Posterior vena cava (tissue), 2 donors: ENCODE measurements around the gene LRRFIP2. TPM values are rescaled to one million over a fixed set of nuclear protein-coding genes. Genes with fewer than 3 reads are reported as not detected.

Experiments used
- DNase-seq: peaks from one replicate; pipeline ENCODE4 v3.0.0-alpha.2; 2020; ENCODE audit warnings: low spot score
- intact Hi-C, 2 donors: fragments of 100-400 bp; cut with DNase I; formaldehyde crosslinking; loops; one replicate each; pipeline versions ENCODE4 v1.14.1 to v1.14.2; 2022 to 2023
- total RNA-seq, 2 donors: library from RNA; stranded (reverse); fragmentation: NEBNext Ultra II Directional; extraction: Animal tissue kit (Norgen Biotek cat#: 25700); gene quantifications; one replicate each; pipeline ENCODE4 v1.2.1, GENCODE V29; 2021
- donor health status: DM: yes; HTN: yes; CAD: no.
- donor health status: DM: yes; HTN: yes; CAD: no.

Gene LRRFIP2
- total RNA-seq, 2 donors from 2014 or later = 48.0 to 57.2 TPM

GRCh38 chr3:37041546-37042195, 132.7 kb downstream of the LRRFIP2 start:
- intact Hi-C loops = no loop called here

DNA sequence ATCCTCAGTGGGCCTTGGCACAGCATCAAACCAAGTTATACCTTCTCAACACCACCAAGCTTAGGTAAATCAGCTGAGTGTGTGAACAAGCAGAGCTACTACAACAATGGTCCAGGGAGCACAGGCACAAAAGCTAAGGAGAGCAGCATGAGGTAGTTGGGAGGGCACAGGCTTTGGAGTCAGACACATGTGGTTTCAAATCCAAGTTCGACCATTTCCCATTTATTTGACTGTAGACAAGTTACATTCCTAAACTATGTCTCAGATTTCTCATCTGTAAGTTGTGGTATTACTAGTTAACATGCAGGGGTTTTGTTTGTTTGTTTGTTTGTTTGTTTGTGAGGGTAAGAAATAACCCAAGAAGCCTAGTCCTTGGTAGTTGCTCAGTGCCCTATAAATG, 134.2 kb downstream of the LRRFIP2 start:
- intact Hi-C loops = no loop called here
- no peak for DNase-seq

More at GRCh38 chr3:37041546-37042195, 132.7 kb downstream of the LRRFIP2 start:
- no peak for DNase-seq

DNA sequence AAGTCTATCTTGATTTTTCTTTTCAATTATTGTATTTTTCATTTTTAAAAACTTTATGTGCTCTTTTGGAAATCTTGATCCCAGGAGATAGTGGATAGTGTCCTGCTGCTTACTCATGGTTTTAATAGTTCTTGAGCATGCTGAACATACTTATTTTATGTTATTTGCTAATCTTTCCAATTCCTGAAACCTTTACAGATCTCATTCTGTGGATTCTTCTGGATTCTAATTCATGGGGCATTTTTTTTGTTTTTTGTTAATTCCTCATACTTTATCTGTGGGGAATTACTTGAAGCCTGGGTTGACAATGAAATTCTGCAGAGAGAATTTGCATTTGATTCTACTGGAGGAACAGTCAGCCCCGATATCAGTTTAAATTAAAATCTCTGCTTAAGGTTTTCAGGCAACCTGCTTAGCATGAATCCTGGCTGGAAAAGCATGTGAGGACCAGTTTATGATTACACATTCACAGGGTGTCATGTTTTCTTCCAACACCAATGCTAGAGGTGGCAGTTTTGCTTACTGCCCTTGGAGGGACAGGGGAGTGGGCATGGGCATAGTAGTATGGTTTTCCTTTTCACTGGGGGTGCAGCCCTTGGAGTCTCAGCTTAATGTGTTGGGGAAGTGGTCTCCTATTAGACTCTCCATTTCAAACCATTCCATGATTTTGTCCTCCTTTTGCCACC, 135.1 kb downstream of the LRRFIP2 start:
- DNase-seq = no peak

DNA sequence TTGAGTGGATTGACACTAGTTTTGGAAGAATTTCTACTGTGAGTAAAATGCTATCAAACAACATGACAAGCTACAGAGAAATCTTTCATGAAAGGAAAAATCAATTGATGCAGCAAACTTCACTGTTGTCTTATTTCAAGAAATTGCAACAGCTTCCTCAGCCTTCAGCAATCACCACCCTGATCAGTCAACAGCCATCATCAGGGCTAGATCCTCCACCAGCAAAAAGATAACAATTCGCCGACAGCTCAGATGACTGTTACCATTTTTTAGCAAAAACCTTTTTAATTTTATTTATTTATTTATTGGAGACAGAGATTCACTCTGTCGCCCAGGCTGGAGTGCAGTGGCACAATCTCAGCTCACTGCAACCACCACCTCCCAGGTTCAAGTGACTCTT, 137.0 kb downstream of the LRRFIP2 start:
- intact Hi-C loops = no loop called here
- DNase-seq = no peak

More for the DNA sequence above, 135.1 kb downstream of the LRRFIP2 start:
- intact Hi-C loops = no loop called here

DNA sequence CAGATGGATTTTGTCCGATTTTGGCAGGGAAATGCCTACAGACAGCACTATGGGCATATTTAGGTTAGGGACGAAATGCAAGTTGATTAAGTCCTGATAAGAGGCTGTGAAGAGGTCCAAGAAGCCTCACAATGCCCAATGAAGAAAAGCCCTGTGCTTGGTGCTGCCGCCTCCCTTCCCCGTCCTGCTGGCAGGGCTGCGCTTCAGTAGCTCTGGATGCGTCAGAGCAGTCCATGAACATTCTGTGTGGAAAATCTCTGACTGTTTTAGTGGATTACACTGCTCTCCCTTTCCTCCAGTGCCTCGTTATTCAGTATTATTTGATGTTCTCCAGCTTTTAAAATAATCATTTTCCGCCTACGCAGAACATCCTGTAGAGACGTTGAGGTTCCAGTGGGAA, 141.4 kb downstream of the LRRFIP2 start:
- intact Hi-C loops = no loop called here
- DNase-seq = no peak

DNA sequence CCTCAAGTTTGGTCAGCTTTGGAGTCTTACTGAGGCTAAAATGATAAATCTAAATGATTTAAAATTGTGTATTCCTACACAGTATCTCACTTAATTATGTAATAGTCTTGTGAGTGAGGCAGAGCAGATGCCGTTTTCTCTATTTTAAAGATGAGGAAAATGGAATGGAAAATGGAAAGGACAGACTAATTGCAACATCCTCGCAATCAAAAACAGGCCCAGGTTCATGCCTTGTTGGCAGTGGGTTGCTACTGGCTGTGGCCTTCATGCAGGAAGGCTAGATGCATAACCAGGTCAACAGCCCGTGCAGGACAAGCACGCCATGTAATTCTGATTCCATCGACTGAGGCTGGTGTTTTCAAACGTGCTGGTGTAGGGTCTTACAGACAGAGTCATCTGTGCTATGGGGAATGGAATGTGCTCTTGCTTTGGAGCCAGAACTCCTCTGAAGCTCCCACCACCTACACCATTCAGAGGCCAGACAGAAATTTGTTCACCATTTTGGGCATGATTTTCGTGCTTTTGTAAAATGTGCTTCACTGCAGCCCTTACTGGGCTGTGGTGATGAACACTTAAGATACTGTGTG, 143.2 kb downstream of the LRRFIP2 start:
- intact Hi-C loops = no loop called here

DNA sequence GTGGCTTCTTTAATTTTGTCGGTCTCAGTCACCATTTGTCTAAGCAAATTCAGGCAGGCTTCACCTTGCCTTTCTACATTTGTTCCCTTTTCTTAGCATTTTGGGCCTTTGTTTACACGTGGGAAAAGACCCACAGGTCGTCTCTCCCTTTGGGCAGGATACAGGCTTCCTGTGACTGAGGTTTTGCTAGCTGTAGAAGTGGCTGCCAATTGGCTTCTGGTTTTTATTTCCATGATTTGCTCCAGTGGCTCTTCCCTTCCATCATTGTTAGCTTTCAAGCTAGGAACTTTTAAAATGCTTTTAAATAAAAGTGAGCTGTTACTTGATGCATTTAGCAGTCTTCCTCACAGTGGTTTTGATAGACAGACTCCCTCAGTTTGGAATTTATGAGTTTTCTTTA, 143.8 kb downstream of the LRRFIP2 start:
- intact Hi-C loops = no loop called here
- no peak for DNase-seq

More for the DNA sequence above, 143.2 kb downstream of the LRRFIP2 start:
- no peak for DNase-seq

GRCh38 chr3:37029516-37030163, 144.7 kb downstream of the LRRFIP2 start:
- intact Hi-C loops = loop anchor here (10.0 kb wide), 1 partner anchor 185 kb away; no protein-coding TSS in a partner anchor
- no peak for DNase-seq

- intact Hi-C loops = loop anchor here (10.0 kb wide), 1 partner anchor 186 kb away; no protein-coding TSS in a partner anchor
- no peak for DNase-seq
Observed at GRCh38 chr3:37029111-37029510, 145.3 kb downstream of the LRRFIP2 start.

GRCh38 chr3:37028329-37028728, 146.1 kb downstream of the LRRFIP2 start:
- intact Hi-C loops = loop anchor here (10.0 kb wide), 1 partner anchor 186 kb away; no protein-coding TSS in a partner anchor
- DNase-seq = no peak

DNA sequence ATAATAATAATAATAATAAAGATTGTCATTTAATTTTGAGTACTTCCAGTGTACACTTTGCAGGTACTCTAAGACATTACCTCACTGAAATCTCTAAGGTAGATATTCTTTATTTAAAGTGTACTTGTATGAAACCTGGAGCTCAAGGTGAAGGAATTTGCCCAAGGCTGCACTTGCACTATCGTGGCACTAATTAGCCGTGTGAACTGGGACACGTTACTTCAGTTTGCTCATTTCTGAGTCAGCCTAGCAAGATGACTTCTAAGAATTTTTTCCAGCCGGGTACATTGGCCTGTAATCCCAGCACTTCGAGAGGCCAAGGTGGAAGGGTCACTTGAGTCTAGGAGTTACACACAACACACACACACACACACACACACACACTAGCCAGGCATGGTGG, 147.5 kb downstream of the LRRFIP2 start:
- intact Hi-C loops = loop anchor here (10.0 kb wide), 1 partner anchor 188 kb away; no protein-coding TSS in a partner anchor
- DNase-seq = no peak

GRCh38 chr3:37025561-37026335, 148.6 kb downstream of the LRRFIP2 start:
- intact Hi-C loops = loop anchor here (10.0 kb wide), 1 partner anchor 189 kb away; no protein-coding TSS in a partner anchor
- no peak for DNase-seq

DNA sequence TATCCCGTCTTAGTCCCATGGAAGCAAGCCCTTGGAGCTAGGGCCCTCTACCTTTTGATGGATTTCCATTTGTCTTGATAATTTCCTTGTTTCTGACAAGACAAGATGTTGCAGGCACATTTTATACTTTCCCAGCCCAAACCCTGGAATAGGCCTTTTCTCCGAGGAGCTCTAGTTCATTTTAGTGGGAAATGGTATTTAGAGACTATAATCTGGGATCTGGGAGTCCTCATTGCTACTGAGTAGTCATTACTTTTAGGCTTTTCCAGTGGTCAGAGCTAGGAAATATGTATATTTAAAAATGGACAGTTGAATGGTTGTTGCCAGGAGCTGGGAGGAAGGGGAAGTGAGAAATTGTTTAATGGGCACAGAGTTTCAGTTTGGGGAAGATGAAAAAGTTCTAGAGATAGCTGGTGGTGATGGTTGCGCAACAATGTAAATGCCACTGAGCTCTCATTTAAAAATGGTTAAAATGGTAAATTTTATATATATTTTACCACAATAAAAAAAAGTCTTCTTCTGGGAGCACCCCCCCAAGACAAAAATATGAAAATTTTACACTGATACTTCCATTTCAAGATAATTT, 149.5 kb downstream of the LRRFIP2 start:
- DNase-seq = no peak
- intact Hi-C loops = loop anchor here (10.0 kb wide), 1 partner anchor 190 kb away; no protein-coding TSS in a partner anchor

DNA sequence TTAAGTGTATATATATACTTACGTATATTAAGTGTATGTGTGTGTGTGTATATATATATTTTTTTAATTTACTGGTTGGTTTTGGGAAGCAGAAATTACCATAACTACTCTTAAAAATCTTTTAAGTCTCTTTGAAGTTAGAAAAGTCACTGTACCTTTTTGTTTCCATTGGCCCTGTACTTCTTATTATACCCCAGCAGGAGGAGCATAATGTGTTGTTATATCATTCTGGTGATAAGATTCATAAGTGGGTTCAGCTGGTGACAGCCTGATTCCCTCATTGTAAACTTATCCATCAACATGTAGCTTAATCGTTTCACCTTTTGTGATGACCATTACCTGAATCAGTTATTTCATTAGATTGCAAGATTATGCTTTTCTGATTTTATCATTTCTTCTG, 150.3 kb downstream of the LRRFIP2 start:
- no peak for DNase-seq
- intact Hi-C loops = loop anchor here (10.0 kb wide), 1 partner anchor 191 kb away; no protein-coding TSS in a partner anchor

DNA sequence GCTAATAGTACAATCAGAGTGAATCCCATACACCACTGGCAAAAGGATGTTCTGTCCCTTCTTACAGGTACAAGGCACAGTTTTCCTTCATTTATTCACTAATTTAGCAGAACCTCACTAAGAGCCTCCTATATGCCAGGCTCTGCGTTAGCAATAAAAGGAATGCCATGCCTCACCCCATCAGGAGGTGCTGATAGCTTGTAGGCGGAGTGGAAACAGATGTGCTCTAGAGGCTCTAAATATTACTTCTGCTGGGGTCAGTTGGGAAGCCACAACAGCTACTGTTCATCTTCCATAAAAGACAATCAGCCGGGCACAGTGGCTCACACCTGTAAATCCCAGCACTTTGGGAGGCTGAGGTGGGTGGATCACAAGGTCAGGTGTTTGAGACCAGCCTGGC, 156.7 kb downstream of the LRRFIP2 start:
- intact Hi-C loops = no loop called here
- no peak for DNase-seq

- no peak for DNase-seq
- intact Hi-C loops = no loop called here
Observed at GRCh38 chr3:37016903-37017302, 157.5 kb downstream of the LRRFIP2 start.

DNA sequence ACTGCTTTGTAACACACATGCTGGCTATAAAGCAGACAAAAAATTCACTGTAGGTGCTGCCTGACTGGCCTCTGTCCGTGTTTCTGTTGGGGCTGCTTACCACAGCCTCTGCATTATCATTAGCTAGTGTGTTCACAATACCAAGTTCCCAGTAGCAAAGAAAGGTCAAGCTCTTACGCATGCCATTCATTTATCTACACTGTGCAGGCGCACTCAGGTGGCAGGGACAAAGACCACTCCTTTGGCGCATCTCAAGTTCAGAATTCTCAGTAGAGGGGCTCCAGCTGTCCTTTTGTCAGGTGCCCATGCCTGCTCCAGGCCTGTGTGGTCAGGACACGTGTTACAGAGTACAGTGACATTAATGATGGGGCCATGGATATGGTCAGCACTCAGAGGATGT, 158.7 kb downstream of the LRRFIP2 start:
- DNase-seq = no peak
- intact Hi-C loops = no loop called here

DNA sequence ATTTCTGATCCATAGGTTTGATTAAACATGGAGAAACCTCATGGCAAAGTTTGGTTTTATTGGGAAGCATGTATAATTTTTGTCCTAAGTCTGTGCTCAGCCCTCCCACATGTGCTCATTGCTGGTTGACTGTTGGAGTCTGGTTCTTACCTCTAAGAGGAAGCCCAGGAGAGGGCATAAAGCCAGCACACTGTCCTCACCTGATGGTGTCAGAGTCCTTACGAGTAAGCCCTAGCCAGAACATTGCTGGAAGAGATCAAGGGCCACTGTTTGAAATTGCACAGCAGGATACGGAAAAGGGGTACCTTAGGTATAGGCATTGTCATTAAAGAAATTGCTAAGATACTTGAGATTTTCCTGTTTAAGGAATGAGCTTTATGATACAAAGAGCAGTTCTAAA, 159.8 kb downstream of the LRRFIP2 start:
- intact Hi-C loops = no loop called here
- DNase-seq = no peak
